ENCODE measurements around the gene EML1. TPM values are rescaled to one million over a fixed set of nuclear protein-coding genes. Genes with fewer than 3 reads are reported as not detected.

The EML1 gene
- total and polyA plus RNA-seq, 2 experiments from 2014 or later = 22.9 to 31.9 TPM

- H3K4me3 ChIP-seq = no peak overlapping the region
- WGBS (ENCODE audit: low lambda C conversion rate, missing lambda C conversion rate) = 94% methylated on average over 13 of the region's 13 CpGs
These were observed 29.5 kb upstream of the EML1 start for GRCh38 chr14:99763527-99764221.

DNA sequence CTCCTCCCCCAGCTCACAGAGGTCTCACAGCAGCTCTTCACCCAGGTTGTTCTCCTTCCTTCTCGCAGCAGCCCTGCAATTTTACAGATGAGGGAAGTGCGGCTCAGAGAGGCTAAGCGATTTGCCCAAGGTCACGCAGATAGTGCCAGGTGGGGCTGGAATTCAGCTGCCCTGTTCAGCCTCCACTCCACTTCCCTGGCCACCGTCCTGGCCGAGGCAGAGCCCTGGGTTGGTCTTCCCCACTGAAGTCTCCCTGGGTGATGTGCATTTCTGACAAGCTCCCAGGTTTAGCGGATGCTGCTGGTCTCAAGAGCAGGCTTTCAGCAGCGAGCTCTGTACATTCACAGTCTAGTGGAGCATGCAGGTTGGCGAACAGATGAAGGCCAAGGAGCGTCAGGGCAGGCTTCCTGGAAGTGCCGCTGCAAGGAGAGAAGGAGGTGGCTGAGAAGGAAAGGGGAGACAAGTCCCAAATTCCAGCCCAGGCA lies 28.9 kb upstream of the EML1 start:
- Histone ChIP-seq H3K27me3 (no peaks in the 10 kb centered on the region), H4K20me1 (ENCODE audit: insufficient read depth, poor library complexity, severe bottlenecking) (no peaks in the 10 kb centered on the region), H3K27ac (no peak overlapping the region), H3K4me1 (ENCODE audit: insufficient read depth) (no peaks in the 10 kb centered on the region), H3K4me3 (no peak overlapping the region), H3K9me3 (ENCODE audit: low read depth) (no peaks in the 10 kb centered on the region), H2AFZ (no peak overlapping the region), H3K36me3 (replicated peaks; ENCODE audit: insufficient read depth, low read depth) (no peaks in the 10 kb centered on the region), H3K79me2 (no peaks in the 10 kb centered on the region), H3K4me2 (no peak overlapping the region), H3K9me2 (replicated peaks; ENCODE audit: insufficient read depth) (no peaks in the 10 kb centered on the region)
- DNase-seq (ENCODE audit: low spot score) = no peak
- 89% methylated on average over 11 of the region's 11 CpGs for WGBS (ENCODE audit: low lambda C conversion rate, missing lambda C conversion rate)
- TF ChIP-seq CTCF (IDR thresholded peaks at IDR 0.05; ENCODE audit: poor library complexity) (no peak), EZH2phosphoT487 (IDR thresholded peaks at IDR 0.05; ENCODE audit: low read depth, severe bottlenecking, unreplicated experiment) (no peak), EZH2 (IDR thresholded peaks at IDR 0.05; ENCODE audit: borderline replicate concordance) (no peak)

More at GRCh38 chr14:99763527-99764221, 29.5 kb upstream of the EML1 start:
- H3K36me3 ChIP-seq (replicated peaks; ENCODE audit: insufficient read depth, low read depth) = no peaks in the 10 kb centered on the region
- H3K9me2 ChIP-seq (replicated peaks; ENCODE audit: insufficient read depth) = no peaks in the 10 kb centered on the region
- no peaks in the 10 kb centered on the region for H3K27me3 ChIP-seq
- no peaks in the 10 kb centered on the region for H3K9me3 ChIP-seq (ENCODE audit: low read depth)
- no peak overlapping the region for H3K4me2 ChIP-seq
- no peaks in the 10 kb centered on the region for H3K4me1 ChIP-seq (ENCODE audit: insufficient read depth)
- H4K20me1 ChIP-seq (ENCODE audit: insufficient read depth, poor library complexity, severe bottlenecking) = no peaks in the 10 kb centered on the region
- no peak overlapping the region for H2AFZ ChIP-seq
- H3K79me2 ChIP-seq = no peaks in the 10 kb centered on the region
- H3K27ac ChIP-seq = no peak overlapping the region
- DNase-seq (ENCODE audit: low spot score) = no peak
- TF ChIP-seq CTCF (IDR thresholded peaks at IDR 0.05; ENCODE audit: poor library complexity) = no peak
- no peak for TF ChIP-seq EZH2phosphoT487 (IDR thresholded peaks at IDR 0.05; ENCODE audit: low read depth, severe bottlenecking, unreplicated experiment)
- no peak for TF ChIP-seq EZH2 (IDR thresholded peaks at IDR 0.05; ENCODE audit: borderline replicate concordance)

DNA sequence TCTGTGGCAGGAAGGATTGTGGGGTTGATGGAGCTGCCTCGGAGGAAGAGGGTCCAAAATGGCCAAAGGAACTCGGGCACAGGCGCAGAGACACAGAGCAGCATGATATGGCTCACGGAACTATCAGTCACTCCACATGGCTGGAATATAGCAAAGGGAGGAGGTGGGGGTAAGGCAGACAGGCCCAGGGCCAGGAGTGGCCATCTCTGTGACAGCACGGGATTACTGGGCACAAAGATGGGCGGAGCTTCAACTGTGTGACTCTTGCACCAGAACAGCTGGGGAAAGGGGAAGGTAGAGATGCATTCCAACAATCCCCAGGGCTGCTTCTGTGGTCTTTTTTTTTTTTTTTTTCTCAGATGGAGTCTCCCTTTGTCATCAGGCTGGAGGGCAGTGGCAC lies 24.8 kb upstream of the EML1 start:
- Histone ChIP-seq H3K9me2 (replicated peaks; ENCODE audit: insufficient read depth) (no peaks in the 10 kb centered on the region), H3K27ac (no peak overlapping the region), H3K4me3 (no peak overlapping the region), H3K79me2 (no peaks in the 10 kb centered on the region), H2AFZ (no peak overlapping the region), H4K20me1 (ENCODE audit: insufficient read depth, poor library complexity, severe bottlenecking) (no peaks in the 10 kb centered on the region), H3K36me3 (replicated peaks; ENCODE audit: insufficient read depth, low read depth) (no peaks in the 10 kb centered on the region), H3K27me3 (no peaks in the 10 kb centered on the region), H3K4me1 (ENCODE audit: insufficient read depth) (no peaks in the 10 kb centered on the region), H3K9me3 (ENCODE audit: low read depth) (no peaks in the 10 kb centered on the region), H3K4me2 (no peak overlapping the region)
- no peak for DNase-seq (ENCODE audit: low spot score)
- TF ChIP-seq CTCF (IDR thresholded peaks at IDR 0.05; ENCODE audit: poor library complexity) (no peak), EZH2 (IDR thresholded peaks at IDR 0.05; ENCODE audit: borderline replicate concordance) (no peak), EZH2phosphoT487 (IDR thresholded peaks at IDR 0.05; ENCODE audit: low read depth, severe bottlenecking, unreplicated experiment) (no peak)
- 84% methylated on average over 6 of the region's 6 CpGs for WGBS (ENCODE audit: low lambda C conversion rate, missing lambda C conversion rate)

Measured in hepatocyte (in vitro differentiated cells).